ENCODE measurements around the gene TGM1.

DNA sequence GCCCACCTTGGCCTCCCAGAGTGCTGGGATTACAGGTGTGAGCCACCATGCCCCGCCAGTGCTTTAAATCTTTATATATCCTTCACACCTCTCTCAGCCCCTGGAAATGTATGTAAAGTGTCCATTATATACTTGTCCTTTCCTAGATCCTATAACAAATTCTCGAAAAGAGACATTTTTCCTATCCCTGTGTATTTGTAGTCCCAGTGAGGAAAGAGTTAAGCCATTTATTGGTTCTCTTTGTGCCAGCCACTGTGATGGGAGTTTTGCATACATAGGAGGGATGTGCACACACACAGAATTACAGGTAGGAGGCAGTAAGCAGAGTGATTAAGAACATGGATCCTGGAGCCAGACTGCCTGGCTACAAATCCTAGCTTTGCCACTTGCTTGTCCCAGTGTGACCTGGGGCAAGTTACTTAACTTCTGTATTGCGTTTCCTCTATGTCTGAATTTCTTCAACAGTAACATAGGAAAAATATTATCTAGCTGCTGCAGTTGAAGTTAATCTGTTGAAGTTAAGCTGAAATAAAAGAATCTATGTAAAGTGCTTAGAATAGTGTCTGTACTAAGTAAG is 10.5 kb upstream of the TGM1 start:
- TF ChIP-seq, protein P1, sequence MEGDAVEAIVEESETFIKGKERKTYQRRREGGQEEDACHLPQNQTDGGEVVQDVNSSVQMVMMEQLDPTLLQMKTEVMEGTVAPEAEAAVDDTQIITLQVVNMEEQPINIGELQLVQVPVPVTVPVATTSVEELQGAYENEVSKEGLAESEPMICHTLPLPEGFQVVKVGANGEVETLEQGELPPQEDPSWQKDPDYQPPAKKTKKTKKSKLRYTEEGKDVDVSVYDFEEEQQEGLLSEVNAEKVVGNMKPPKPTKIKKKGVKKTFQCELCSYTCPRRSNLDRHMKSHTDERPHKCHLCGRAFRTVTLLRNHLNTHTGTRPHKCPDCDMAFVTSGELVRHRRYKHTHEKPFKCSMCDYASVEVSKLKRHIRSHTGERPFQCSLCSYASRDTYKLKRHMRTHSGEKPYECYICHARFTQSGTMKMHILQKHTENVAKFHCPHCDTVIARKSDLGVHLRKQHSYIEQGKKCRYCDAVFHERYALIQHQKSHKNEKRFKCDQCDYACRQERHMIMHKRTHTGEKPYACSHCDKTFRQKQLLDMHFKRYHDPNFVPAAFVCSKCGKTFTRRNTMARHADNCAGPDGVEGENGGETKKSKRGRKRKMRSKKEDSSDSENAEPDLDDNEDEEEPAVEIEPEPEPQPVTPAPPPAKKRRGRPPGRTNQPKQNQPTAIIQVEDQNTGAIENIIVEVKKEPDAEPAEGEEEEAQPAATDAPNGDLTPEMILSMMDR (IDR thresholded peaks at IDR 0.05): no peak
- no peak for TF ChIP-seq POLR2A (IDR thresholded peaks at IDR 0.05)
